ENCODE measurements around the gene CISH. TPM values are rescaled to one million over a fixed set of nuclear protein-coding genes. Genes with fewer than 3 reads are reported as not detected.

The CISH gene
- total and polyA plus RNA-seq, 3 donors from 2014 or later: 1.3 to 5.8 (median 3.7) TPM

- no peaks in the 10 kb centered on the region for H3K27me3 ChIP-seq
- DNase-seq: no peak
- intact Hi-C loops (cut with DNase I; ENCODE audit: low total_unique reads): no loop called here
- no peaks in the 10 kb centered on the region for H3K4me1 ChIP-seq
- H3K27ac ChIP-seq: no peak overlapping the region
- no peak for TF ChIP-seq CTCF (IDR thresholded peaks at IDR 0.05)
- TF ChIP-seq POLR2A (IDR thresholded peaks at IDR 0.05): no peak
- no peaks in the 10 kb centered on the region for H3K36me3 ChIP-seq (ENCODE audit: low read depth, missing control alignments)
- H3K4me3 ChIP-seq: no peak overlapping the region
- H3K9me3 ChIP-seq: no peaks in the 10 kb centered on the region
- WGBS, 2 donors: 96 to 100% methylated on average over 2 to 3 of the region's 3 CpGs
Observed at GRCh38 chr3:50657816-50658215, 46.2 kb upstream of the CISH start.

GRCh38 chr3:50657407-50657806, 45.8 kb upstream of the CISH start:
- Histone ChIP-seq H3K27ac (no peak overlapping the region), H3K27me3 (no peaks in the 10 kb centered on the region), H3K36me3 (ENCODE audit: low read depth, missing control alignments) (no peaks in the 10 kb centered on the region), H3K4me3 (no peak overlapping the region), H3K9me3 (no peaks in the 10 kb centered on the region), H3K4me1 (no peaks in the 10 kb centered on the region)
- WGBS, 2 donors: 94 to 96% methylated on average over 5 of the region's 5 CpGs
- DNase-seq: no peak
- TF ChIP-seq POLR2A (IDR thresholded peaks at IDR 0.05) (no peak), CTCF (IDR thresholded peaks at IDR 0.05) (no peak)
- intact Hi-C loops (cut with DNase I; ENCODE audit: low total_unique reads): no loop called here

GRCh38 chr3:50656417-50657195, 45.0 kb upstream of the CISH start:
- H3K27me3 ChIP-seq: no peaks in the 10 kb centered on the region
- no peaks in the 10 kb centered on the region for H3K9me3 ChIP-seq
- intact Hi-C loops (cut with DNase I; ENCODE audit: low total_unique reads): no loop called here
- H3K27ac ChIP-seq: no peak overlapping the region
- no peak overlapping the region for H3K4me3 ChIP-seq
- no peaks in the 10 kb centered on the region for H3K36me3 ChIP-seq (ENCODE audit: low read depth, missing control alignments)
- TF ChIP-seq CTCF (IDR thresholded peaks at IDR 0.05): no peak
- TF ChIP-seq POLR2A (IDR thresholded peaks at IDR 0.05): no peak
- whole genome bisulfite sequencing, 2 donors: 63 to 66% methylated on average over 7 to 8 of the region's 8 CpGs
- no peaks in the 10 kb centered on the region for H3K4me1 ChIP-seq
- DNase-seq: no peak

GRCh38 chr3:50655009-50655830, 43.6 kb upstream of the CISH start:
- DNase-seq: no peak
- no peak overlapping the region for H3K27ac ChIP-seq
- no peaks in the 10 kb centered on the region for H3K4me1 ChIP-seq
- no peaks in the 10 kb centered on the region for H3K36me3 ChIP-seq (ENCODE audit: low read depth, missing control alignments)
- H3K4me3 ChIP-seq: no peak overlapping the region
- 48 to 84% methylated on average over 2 to 3 of the region's 3 CpGs for WGBS, 2 donors
- TF ChIP-seq CTCF (IDR thresholded peaks at IDR 0.05) (no peak), POLR2A (IDR thresholded peaks at IDR 0.05) (no peak)
- H3K27me3 ChIP-seq: no peaks in the 10 kb centered on the region
- intact Hi-C loops (cut with DNase I; ENCODE audit: low total_unique reads): no loop called here
- no peaks in the 10 kb centered on the region for H3K9me3 ChIP-seq

Data from testis (tissue), 3 donors.